Gastroesophageal sphincter (tissue), 3 donors: Measurements from ENCODE around the gene WDR88.

Source experiments
- CTCF ChIP-seq, 4 experiments: fragments of 200-600 bp in 2 of 4; fragments of 450-650 bp in 2 of 4; sonication (generic) in 1 of 4; IDR thresholded peaks; one replicate each; pipeline ENCODE4 v1.5.1; 2017 to 2019; ENCODE audit warnings: antibody characterized with exemption in 4 of 4, mild to moderate bottlenecking in 2 of 4, moderate library complexity in 2 of 4
- EP300 ChIP-seq: sonication (generic); formaldehyde crosslinking; IDR thresholded peaks from one replicate; pipeline ENCODE4 v1.6.1; 2017; ENCODE audit warnings: antibody characterized with exemption, mild to moderate bottlenecking
- POLR2A ChIP-seq, 2 donors: fragments of 450-650 bp; IDR thresholded peaks; one replicate each; pipeline ENCODE4 v1.6.1; 2017; ENCODE audit warnings: antibody characterized with exemption in 2 of 2, mild to moderate bottlenecking in 2 of 2, moderate library complexity in 1 of 2
- POLR2AphosphoS5 ChIP-seq: sonication (generic); formaldehyde crosslinking; IDR thresholded peaks from one replicate; pipeline ENCODE4 v1.6.1; 2017; ENCODE audit warnings: antibody characterized with exemption

- no peak for TF ChIP-seq POLR2A (IDR thresholded peaks at IDR 0.05)
- TF ChIP-seq CTCF (IDR thresholded peaks at IDR 0.05) = no peak
- TF ChIP-seq POLR2AphosphoS5 = no peak
- no peak for TF ChIP-seq EP300
Measured at GRCh38 chr19:33130433-33130832, 1.5 kb upstream of the WDR88 start.
